Astrocyte of the cerebellum (primary cell): ENCODE measurements around the gene ROR2.

Experiments
- DNase-seq: peaks from one replicate; pipeline ENCODE4 v3.0.0-alpha.2; 2011; ENCODE audit warnings: low read depth
- H3K4me3 ChIP-seq: 2 replicates; pipeline ENCODE4 v1.5.1; 2011; ENCODE audit warnings: mild to moderate bottlenecking, low read depth, low read length, moderate library complexity
- in situ Hi-C: cut with HindIII; loops from 2 replicates; pipeline ENCODE4 v1.10.0; 2017; ENCODE audit warnings: low sequenced_read_pairs
- TF ChIP-seq, protein P1 (sequence below): IDR thresholded peaks from 2 replicates; pipeline ENCODE4 v1.5.1; 2012; ENCODE audit warnings: low read length, low read depth, moderate library complexity, mild to moderate bottlenecking; ENCODE audit errors: missing control alignments

The ROR2 gene

DNA sequence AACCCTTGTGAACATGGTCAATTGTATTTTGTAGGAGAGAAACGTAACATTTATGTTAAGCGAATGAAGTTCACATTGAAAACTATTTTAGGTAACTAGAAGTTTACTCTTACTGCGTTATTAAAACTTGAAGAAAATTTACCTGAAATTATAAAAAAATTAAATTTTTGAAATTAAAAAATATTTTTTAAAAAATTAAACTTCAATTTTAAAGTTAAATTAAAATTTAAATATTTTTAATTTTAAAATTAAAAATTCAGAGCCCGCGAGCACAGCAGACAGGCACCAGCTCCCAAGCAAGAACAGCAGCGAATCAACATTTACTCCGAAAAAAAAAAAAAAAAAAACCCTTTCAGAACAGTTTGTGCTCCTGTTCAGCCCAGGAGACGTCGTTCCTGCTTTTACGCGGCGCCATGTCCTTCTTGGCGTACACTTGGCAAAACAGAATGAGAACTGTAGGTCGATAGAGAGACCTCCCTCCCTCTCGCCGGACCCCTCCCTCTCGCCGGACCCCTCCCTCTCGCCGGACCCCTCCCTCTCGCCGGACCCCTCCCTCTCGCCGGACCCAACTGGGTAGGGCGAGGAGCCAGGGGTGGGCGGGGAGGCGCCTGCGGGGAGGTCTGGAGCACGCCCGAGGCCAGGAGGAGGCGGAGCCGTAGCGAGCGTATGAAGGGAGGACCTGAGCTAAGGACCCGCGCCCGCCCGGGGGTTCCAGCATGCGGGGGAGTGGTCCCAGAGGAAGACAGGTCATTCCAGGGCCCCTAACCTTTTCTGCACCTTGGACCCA is 235.8 kb downstream of the ROR2 start:
- in situ Hi-C loops: no loop called here
- peak overlapping the region; percentile 41 for H3K4me3 ChIP-seq
- DNase-seq: peak; percentile 22
- TF ChIP-seq, protein P1, sequence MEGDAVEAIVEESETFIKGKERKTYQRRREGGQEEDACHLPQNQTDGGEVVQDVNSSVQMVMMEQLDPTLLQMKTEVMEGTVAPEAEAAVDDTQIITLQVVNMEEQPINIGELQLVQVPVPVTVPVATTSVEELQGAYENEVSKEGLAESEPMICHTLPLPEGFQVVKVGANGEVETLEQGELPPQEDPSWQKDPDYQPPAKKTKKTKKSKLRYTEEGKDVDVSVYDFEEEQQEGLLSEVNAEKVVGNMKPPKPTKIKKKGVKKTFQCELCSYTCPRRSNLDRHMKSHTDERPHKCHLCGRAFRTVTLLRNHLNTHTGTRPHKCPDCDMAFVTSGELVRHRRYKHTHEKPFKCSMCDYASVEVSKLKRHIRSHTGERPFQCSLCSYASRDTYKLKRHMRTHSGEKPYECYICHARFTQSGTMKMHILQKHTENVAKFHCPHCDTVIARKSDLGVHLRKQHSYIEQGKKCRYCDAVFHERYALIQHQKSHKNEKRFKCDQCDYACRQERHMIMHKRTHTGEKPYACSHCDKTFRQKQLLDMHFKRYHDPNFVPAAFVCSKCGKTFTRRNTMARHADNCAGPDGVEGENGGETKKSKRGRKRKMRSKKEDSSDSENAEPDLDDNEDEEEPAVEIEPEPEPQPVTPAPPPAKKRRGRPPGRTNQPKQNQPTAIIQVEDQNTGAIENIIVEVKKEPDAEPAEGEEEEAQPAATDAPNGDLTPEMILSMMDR: no peak

GRCh38 chr9:91712811-91713210 is 237.2 kb downstream of the ROR2 start:
- no peak overlapping the region for H3K4me3 ChIP-seq
- no peak for DNase-seq
- in situ Hi-C loops: no loop called here
- TF ChIP-seq, protein P1: no peak

DNA sequence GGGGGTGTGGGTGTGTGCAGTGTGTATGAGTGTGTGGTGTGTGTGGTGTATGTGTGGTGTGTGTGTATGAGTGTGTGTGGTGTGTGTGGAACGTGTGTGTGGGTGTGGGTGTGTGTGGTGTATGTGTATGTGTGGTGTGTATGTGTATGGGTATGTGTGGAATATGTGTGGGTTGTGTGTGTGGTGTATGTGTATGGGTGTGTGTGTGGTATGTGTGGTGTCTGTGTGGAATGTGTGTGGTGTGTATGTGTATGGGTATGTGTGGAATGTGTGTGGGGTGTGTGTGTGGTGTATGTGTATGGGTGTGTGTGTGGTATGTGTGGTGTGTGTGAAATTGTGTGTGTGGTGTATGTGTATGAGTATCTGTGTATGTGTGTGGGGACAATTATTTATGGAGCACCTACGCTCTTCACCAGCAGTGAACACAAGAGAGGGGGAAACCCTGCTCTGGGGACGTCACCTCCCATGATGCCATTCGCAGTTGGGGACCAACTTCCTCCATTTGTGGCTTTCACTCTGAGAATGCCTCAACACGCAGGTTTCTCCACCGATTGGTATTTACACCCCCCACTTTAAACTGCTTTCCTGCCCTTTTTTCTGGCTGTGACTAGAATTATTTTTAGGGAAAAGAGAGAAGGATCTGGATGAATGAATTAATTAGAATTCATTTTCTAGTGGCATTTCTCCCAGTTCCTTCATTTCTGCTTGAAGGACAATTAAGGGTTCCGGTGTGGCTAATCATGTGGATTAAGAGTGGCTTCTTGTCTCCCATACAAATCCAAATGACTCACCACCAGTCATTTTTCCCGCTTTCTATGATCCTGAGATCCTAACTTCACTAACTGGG is 238.1 kb downstream of the ROR2 start:
- no peak overlapping the region for H3K4me3 ChIP-seq
- in situ Hi-C loops: no loop called here
- TF ChIP-seq, protein P1: no peak
- DNase-seq: peak; percentile 18

DNA sequence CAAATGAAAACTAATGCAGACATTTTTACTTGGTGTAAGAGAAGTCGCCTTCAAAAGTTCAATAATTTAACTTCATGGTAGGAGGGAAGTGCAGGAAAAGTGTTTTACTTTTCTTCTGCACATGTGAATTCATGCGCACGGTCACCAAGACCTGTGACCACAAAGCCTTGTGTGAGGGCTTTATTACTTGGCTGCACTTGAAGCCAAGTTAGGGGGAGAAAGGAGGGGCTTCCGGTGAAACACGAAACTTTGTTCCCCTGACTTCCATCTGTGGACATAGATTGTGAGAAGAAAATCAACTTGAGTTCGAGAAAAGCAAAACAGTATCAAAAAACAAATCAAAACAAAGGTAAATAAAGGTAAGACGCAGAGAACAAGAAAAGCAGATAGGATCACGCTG is 239.9 kb downstream of the ROR2 start:
- in situ Hi-C loops: no loop called here
- H3K4me3 ChIP-seq: no peak overlapping the region
- TF ChIP-seq, protein P1: no peak
- no peak for DNase-seq

- in situ Hi-C loops: no loop called here
- TF ChIP-seq, protein P1: no peak
- DNase-seq: no peak
- no peak overlapping the region for H3K4me3 ChIP-seq
These were observed 244.6 kb downstream of the ROR2 start for GRCh38 chr9:91705386-91705785.

DNA sequence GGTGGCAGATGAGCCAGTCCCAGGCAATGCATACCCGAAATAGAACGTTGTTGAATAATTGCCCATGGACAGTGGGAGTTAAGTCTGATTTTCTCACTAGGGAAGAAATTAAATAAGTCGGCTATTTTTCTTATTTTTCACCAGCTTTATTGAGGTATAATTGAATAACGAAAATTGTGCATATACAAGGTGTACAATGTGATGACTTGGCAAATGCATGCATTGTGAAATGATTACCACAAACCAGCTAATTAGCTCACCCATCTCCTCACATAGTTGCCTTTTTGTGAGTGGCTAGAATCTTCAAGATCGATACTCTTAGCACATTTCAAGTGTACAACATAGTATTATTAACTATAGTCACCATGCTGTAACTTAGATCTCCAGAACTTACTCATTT is 249.6 kb downstream of the ROR2 start:
- in situ Hi-C loops: no loop called here
- TF ChIP-seq, protein P1: no peak
- DNase-seq: no peak
- no peak overlapping the region for H3K4me3 ChIP-seq
